ENCODE data around the gene MEX3D. TPM values are rescaled to one million over a fixed set of nuclear protein-coding genes. Genes with fewer than 3 reads are reported as not detected.

MEX3D gene
- total RNA-seq, 1 experiment from 2014 or later = 64.0 TPM

DNA sequence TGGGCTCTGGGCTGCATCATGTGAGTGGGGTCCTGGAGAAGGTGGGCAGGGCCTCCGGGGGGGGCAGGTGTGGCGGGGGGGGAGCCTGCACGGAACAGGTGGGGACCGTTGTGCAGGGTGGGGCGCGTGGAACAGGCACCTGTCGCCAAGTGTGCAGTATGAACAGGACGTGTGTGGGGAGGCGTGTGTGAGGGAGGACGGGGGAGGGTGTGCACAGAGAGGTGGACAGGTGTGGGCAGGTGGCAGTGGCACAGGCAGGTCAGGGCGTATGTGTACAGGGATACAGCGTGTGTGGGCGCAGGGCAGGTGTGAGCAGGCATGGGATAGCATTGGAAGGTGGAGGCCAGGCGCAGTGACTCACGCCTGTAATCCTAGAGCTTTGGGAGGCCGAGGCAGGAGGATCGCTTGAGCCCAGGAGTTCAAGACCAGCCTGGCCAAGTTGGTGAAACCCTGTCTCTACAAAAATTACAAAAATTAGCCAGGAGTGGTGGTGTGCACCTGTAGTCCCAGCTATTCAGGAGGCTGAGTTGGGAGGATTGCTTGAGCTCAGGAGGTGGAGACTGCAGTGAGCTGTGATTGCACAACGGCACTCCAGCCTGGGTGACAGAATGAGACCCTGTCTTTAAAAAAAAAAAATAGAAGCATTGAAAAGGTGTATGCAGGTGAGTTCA lies 41.0 kb downstream of the MEX3D start:
- BruUV-seq (replicated peaks) = no TSS peak
- H3K4me3 ChIP-seq (ENCODE audit: low read length) = no peak overlapping the region
- H3K4me1 ChIP-seq (ENCODE audit: insufficient read depth, low read length) = no peaks in the 10 kb centered on the region

GRCh38 chr19:1526066-1526778 lies 41.9 kb downstream of the MEX3D start:
- DNase-seq (no peak), ATAC-seq (no peak)
- ChIA-PET POLR2A (ENCODE audit: unreplicated experiment) (no interaction called here), CTCF (no interaction called here)
- Histone ChIP-seq H4K20me1 (ENCODE audit: low read length) (no peaks in the 10 kb centered on the region), H3K4me3 (ENCODE audit: low read length) (no peak overlapping the region), H3K9me3 (ENCODE audit: low read length) (no peaks in the 10 kb centered on the region), H2AFZ (ENCODE audit: low read length) (no peak overlapping the region), H3F3A (ENCODE audit: low read length, unreplicated experiment) (no peaks in the 10 kb centered on the region), H3K9me2 (replicated peaks; ENCODE audit: low read length) (no peaks in the 10 kb centered on the region), H3K4me2 (ENCODE audit: low read length) (no peak overlapping the region), H3K9ac (ENCODE audit: low read length) (no peak overlapping the region), H3K4me1 (ENCODE audit: insufficient read depth, low read length) (no peaks in the 10 kb centered on the region), H3K27ac (ENCODE audit: low read length) (no peak overlapping the region), H3K79me2 (ENCODE audit: low read length) (no peaks in the 10 kb centered on the region), H3K36me3 (ENCODE audit: low read depth, low read length) (no peaks in the 10 kb centered on the region), H3K27me3 (ENCODE audit: low read length) (no peaks in the 10 kb centered on the region)
- intact Hi-C loops (cut with micrococcal nuclease) = no loop called here
- no TSS peak for BruUV-seq (replicated peaks)
- TF ChIP-seq, protein P1, sequence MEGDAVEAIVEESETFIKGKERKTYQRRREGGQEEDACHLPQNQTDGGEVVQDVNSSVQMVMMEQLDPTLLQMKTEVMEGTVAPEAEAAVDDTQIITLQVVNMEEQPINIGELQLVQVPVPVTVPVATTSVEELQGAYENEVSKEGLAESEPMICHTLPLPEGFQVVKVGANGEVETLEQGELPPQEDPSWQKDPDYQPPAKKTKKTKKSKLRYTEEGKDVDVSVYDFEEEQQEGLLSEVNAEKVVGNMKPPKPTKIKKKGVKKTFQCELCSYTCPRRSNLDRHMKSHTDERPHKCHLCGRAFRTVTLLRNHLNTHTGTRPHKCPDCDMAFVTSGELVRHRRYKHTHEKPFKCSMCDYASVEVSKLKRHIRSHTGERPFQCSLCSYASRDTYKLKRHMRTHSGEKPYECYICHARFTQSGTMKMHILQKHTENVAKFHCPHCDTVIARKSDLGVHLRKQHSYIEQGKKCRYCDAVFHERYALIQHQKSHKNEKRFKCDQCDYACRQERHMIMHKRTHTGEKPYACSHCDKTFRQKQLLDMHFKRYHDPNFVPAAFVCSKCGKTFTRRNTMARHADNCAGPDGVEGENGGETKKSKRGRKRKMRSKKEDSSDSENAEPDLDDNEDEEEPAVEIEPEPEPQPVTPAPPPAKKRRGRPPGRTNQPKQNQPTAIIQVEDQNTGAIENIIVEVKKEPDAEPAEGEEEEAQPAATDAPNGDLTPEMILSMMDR (conservative IDR thresholded peaks at IDR 0.05; ENCODE audit: low read depth, low read length) = no peak
- TF ChIP-seq EZH2 (IDR thresholded peaks at IDR 0.05; ENCODE audit: low read length, unreplicated experiment) (no peak), EZH2phosphoT487 (IDR thresholded peaks at IDR 0.05; ENCODE audit: borderline replicate concordance, low read length) (no peak)

More for the DNA sequence above, 41.0 kb downstream of the MEX3D start:
- H3K27me3 ChIP-seq (ENCODE audit: low read length) = no peaks in the 10 kb centered on the region
- DNase-seq (no peak), ATAC-seq (no peak)
- POLR2A ChIA-PET (ENCODE audit: unreplicated experiment) = no interaction called here
- no peaks in the 10 kb centered on the region for H3K9me3 ChIP-seq (ENCODE audit: low read length)
- TF ChIP-seq, protein P1 (conservative IDR thresholded peaks at IDR 0.05; ENCODE audit: low read depth, low read length) = no peak
- H3K27ac ChIP-seq (ENCODE audit: low read length) = no peak overlapping the region
- H3F3A ChIP-seq (ENCODE audit: low read length, unreplicated experiment) = no peaks in the 10 kb centered on the region
- H3K4me2 ChIP-seq (ENCODE audit: low read length) = no peak overlapping the region
- CTCF ChIA-PET = no interaction called here
- H3K79me2 ChIP-seq (ENCODE audit: low read length) = no peaks in the 10 kb centered on the region
- no peaks in the 10 kb centered on the region for H4K20me1 ChIP-seq (ENCODE audit: low read length)
- no peak overlapping the region for H2AFZ ChIP-seq (ENCODE audit: low read length)
- no peaks in the 10 kb centered on the region for H3K36me3 ChIP-seq (ENCODE audit: low read depth, low read length)
- intact Hi-C loops (cut with micrococcal nuclease) = no loop called here
- H3K9me2 ChIP-seq (replicated peaks; ENCODE audit: low read length) = no peaks in the 10 kb centered on the region
- H3K9ac ChIP-seq (ENCODE audit: low read length) = no peak overlapping the region

- ChIA-PET CTCF (no interaction called here), POLR2A (ENCODE audit: unreplicated experiment) (no interaction called here)
- H3K79me2 ChIP-seq (ENCODE audit: low read length) = no peaks in the 10 kb centered on the region
- no peaks in the 10 kb centered on the region for H3K4me1 ChIP-seq (ENCODE audit: insufficient read depth, low read length)
- DNase-seq (no peak), ATAC-seq (no peak)
- no peak overlapping the region for H3K27ac ChIP-seq (ENCODE audit: low read length)
- H2AFZ ChIP-seq (ENCODE audit: low read length) = no peak overlapping the region
- H4K20me1 ChIP-seq (ENCODE audit: low read length) = no peaks in the 10 kb centered on the region
- TF ChIP-seq EZH2phosphoT487 (IDR thresholded peaks at IDR 0.05; ENCODE audit: borderline replicate concordance, low read length) = no peak
- TF ChIP-seq EZH2 (IDR thresholded peaks at IDR 0.05; ENCODE audit: low read length, unreplicated experiment) = no peak
- TF ChIP-seq, protein P1 (conservative IDR thresholded peaks at IDR 0.05; ENCODE audit: low read depth, low read length) = no peak
- no peaks in the 10 kb centered on the region for H3K9me3 ChIP-seq (ENCODE audit: low read length)
- no peaks in the 10 kb centered on the region for H3F3A ChIP-seq (ENCODE audit: low read length, unreplicated experiment)
- H3K9me2 ChIP-seq (replicated peaks; ENCODE audit: low read length) = no peaks in the 10 kb centered on the region
- H3K9ac ChIP-seq (ENCODE audit: low read length) = no peak overlapping the region
- no TSS peak for BruUV-seq (replicated peaks)
- H3K4me3 ChIP-seq (ENCODE audit: low read length) = no peak overlapping the region
- H3K4me2 ChIP-seq (ENCODE audit: low read length) = no peak overlapping the region
- H3K27me3 ChIP-seq (ENCODE audit: low read length) = no peaks in the 10 kb centered on the region
- intact Hi-C loops (cut with micrococcal nuclease) = no loop called here
- H3K36me3 ChIP-seq (ENCODE audit: low read depth, low read length) = no peaks in the 10 kb centered on the region
Measured at GRCh38 chr19:1525343-1525742, 42.8 kb downstream of the MEX3D start.

Data from PC-3 (cell line).